ENCODE measurements around the gene PLCB1. TPM values are rescaled to one million over a fixed set of nuclear protein-coding genes. Genes with fewer than 3 reads are reported as not detected.

Gene PLCB1
- total and polyA plus RNA-seq, 2 experiments from 2014 or later, result 14.9 to 20.7 TPM

DNA sequence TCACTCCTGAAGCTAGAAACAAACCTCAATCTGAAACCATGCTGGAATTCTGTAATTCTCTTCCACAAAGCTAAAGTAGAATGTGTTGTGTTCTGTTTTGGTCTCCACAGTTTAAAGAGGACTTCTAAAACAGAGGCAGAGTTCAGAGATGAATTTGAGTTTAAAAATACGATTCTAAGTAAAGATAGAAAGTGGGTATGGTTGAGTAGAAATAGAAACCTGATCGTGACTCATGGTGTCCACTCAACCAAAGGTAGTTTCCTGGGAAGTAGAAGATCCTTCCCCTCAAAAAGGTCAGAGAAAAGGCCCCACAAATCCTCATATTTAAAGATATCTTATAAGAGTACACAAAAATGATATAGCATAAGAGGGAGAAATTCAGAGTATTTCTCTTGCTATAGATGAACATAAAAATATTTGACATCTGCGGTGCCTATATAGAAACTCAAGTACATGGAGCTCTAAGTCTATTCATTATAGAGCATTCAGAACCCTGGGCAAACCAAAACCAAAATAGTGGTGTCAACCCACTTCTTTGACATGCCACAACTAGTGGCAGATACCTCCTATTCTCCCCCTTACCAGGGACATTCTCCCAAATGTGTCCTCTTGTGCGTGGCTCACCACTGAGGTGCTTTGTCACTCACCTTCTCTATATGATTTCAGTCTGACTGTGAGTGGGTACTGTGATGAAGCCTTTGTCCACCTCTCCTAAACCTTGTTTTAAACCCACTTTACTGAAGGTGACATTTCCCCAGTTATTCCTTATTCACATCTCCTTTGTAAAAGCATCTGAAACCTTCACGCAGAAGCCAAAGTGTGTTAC is 84.5 kb downstream of the PLCB1 start:
- TF ChIP-seq EZH2 (IDR thresholded peaks at IDR 0.05; ENCODE audit: low read depth, unreplicated experiment), result no peak
- no peak for TF ChIP-seq EZH2phosphoT487 (IDR thresholded peaks at IDR 0.05; ENCODE audit: unreplicated experiment)
- TF ChIP-seq POLR2AphosphoS5 (IDR thresholded peaks at IDR 0.05; ENCODE audit: low read depth), result no peak
- TF ChIP-seq, protein P1, sequence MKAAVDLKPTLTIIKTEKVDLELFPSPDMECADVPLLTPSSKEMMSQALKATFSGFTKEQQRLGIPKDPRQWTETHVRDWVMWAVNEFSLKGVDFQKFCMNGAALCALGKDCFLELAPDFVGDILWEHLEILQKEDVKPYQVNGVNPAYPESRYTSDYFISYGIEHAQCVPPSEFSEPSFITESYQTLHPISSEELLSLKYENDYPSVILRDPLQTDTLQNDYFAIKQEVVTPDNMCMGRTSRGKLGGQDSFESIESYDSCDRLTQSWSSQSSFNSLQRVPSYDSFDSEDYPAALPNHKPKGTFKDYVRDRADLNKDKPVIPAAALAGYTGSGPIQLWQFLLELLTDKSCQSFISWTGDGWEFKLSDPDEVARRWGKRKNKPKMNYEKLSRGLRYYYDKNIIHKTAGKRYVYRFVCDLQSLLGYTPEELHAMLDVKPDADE (IDR thresholded peaks at IDR 0.05), result no peak
- DNase-seq (ENCODE audit: low spot score) (no peak), ATAC-seq (no peak)
- no peak overlapping the region for H3K27ac Mint-ChIP-seq
- Histone ChIP-seq H3K4me2 (no peak overlapping the region), H3K27me3 (ENCODE audit: insufficient read depth) (no peaks in the 10 kb centered on the region), H3K9me2 (ENCODE audit: insufficient read depth) (peaks cover 2% of the 10 kb centered on the region; the same call in 1 of the 2 replicates), H2AFZ (no peak overlapping the region), H4K20me1 (replicated peaks; ENCODE audit: insufficient read depth) (no peaks in the 10 kb centered on the region), H3K27ac (ENCODE audit: low read depth) (no peak overlapping the region), H3K36me3 (ENCODE audit: insufficient read depth) (no peaks in the 10 kb centered on the region), H3F3A (replicated peaks; ENCODE audit: low read depth) (no peaks in the 10 kb centered on the region), H3K79me2 (replicated peaks; ENCODE audit: insufficient read depth) (no peaks in the 10 kb centered on the region), H3K4me1 (ENCODE audit: insufficient read depth) (peaks cover 21% of the 10 kb centered on the region; the same call in 1 of the 2 replicates), H3K4me3 (no peak overlapping the region)
- no peak overlapping the region for H3K4me3 Mint-ChIP-seq
- peaks cover 26% of the 10 kb centered on the region for H3K4me1 Mint-ChIP-seq
- no peaks in the 10 kb centered on the region for H3K36me3 Mint-ChIP-seq (ENCODE audit: low read depth)
- H3K27me3 Mint-ChIP-seq (ENCODE audit: insufficient read depth, low read depth, poor library complexity), result peaks cover 2% of the 10 kb centered on the region
- no peaks in the 10 kb centered on the region for H3K9me3 Mint-ChIP-seq

GRCh38 chr20:8218861-8219260 is 86.8 kb downstream of the PLCB1 start:
- H3F3A ChIP-seq (replicated peaks; ENCODE audit: low read depth), result no peaks in the 10 kb centered on the region
- H3K4me3 ChIP-seq, result no peak overlapping the region
- Mint-ChIP-seq H3K4me3 (no peak overlapping the region), H3K27me3 (ENCODE audit: insufficient read depth, low read depth, poor library complexity) (peaks cover 2% of the 10 kb centered on the region), H3K27ac (no peak overlapping the region), H3K36me3 (ENCODE audit: low read depth) (no peaks in the 10 kb centered on the region), H3K4me1 (peaks cover 15% of the 10 kb centered on the region), H3K9me3 (no peaks in the 10 kb centered on the region)
- H3K79me2 ChIP-seq (replicated peaks; ENCODE audit: insufficient read depth), result no peaks in the 10 kb centered on the region
- H2AFZ ChIP-seq, result no peak overlapping the region
- H3K27ac ChIP-seq (ENCODE audit: low read depth), result no peak overlapping the region
- H4K20me1 ChIP-seq (replicated peaks; ENCODE audit: insufficient read depth), result no peaks in the 10 kb centered on the region
- H3K4me2 ChIP-seq, result no peak overlapping the region
- no peaks in the 10 kb centered on the region for H3K36me3 ChIP-seq (ENCODE audit: insufficient read depth)
- no peaks in the 10 kb centered on the region for H3K27me3 ChIP-seq (ENCODE audit: insufficient read depth)
- H3K4me1 ChIP-seq (ENCODE audit: insufficient read depth), result peaks cover 10% of the 10 kb centered on the region; the same call in 1 of the 2 replicates
- DNase-seq (ENCODE audit: low spot score), result no peak
- ATAC-seq, result no peak
- peaks cover 2% of the 10 kb centered on the region; the same call in 1 of the 2 replicates for H3K9me2 ChIP-seq (ENCODE audit: insufficient read depth)
- no peak for TF ChIP-seq ZNF114 (CRISPR knock-in tag; IDR thresholded peaks at IDR 0.05)
- no peak for TF ChIP-seq CREB1 (CRISPR knock-in tag; IDR thresholded peaks at IDR 0.05; ENCODE audit: low read depth)
- no peak for TF ChIP-seq EZH2phosphoT487 (IDR thresholded peaks at IDR 0.05; ENCODE audit: unreplicated experiment)
- TF ChIP-seq ZNF462 (CRISPR knock-in tag; IDR thresholded peaks at IDR 0.05), result no peak
- TF ChIP-seq NANOG (IDR thresholded peaks at IDR 0.05; ENCODE audit: borderline replicate concordance), result no peak
- TF ChIP-seq REST (IDR thresholded peaks at IDR 0.05; ENCODE audit: unreplicated experiment), result no peak
